ENCODE data around the gene SPPL2B. TPM values are rescaled to one million over a fixed set of nuclear protein-coding genes. Genes with fewer than 3 reads are reported as not detected.

Gene SPPL2B
- total RNA-seq, 4 donors from 2014 or later = 47.8 to 97.8 (median 67.3) TPM

GRCh38 chr19:2372076-2372612, 43.7 kb downstream of the SPPL2B start:
- TF ChIP-seq CTCF (IDR thresholded peaks at IDR 0.05) (no peak), POLR2A (IDR thresholded peaks at IDR 0.05) (no peak)
- no peaks in the 10 kb centered on the region for H3K27me3 ChIP-seq
- no peaks in the 10 kb centered on the region for H3K4me1 ChIP-seq
- intact Hi-C loops (cut with DNase I) = no loop called here
- no peak for DNase-seq
- no peaks in the 10 kb centered on the region for H3K9me3 ChIP-seq
- no peak overlapping the region for H3K27ac ChIP-seq
- 58 to 70% methylated on average over 11 of the region's 11 CpGs for WGBS, 2 donors
- H3K4me3 ChIP-seq (replicated peaks in 1 of 3) = no peak overlapping the region
- no peaks in the 10 kb centered on the region for H3K36me3 ChIP-seq

GRCh38 chr19:2374808-2375207, 46.3 kb downstream of the SPPL2B start:
- DNase-seq = no peak
- 88 to 90% methylated on average over 13 of the region's 13 CpGs for WGBS, 2 donors
- H3K36me3 ChIP-seq = no peaks in the 10 kb centered on the region
- no peaks in the 10 kb centered on the region for H3K9me3 ChIP-seq
- intact Hi-C loops (cut with DNase I) = no loop called here
- H3K27ac ChIP-seq = no peak overlapping the region
- no peak for TF ChIP-seq POLR2A (IDR thresholded peaks at IDR 0.05)
- no peak for TF ChIP-seq CTCF (IDR thresholded peaks at IDR 0.05)
- no peaks in the 10 kb centered on the region for H3K4me1 ChIP-seq
- no peak overlapping the region for H3K4me3 ChIP-seq (replicated peaks in 1 of 3)
- no peaks in the 10 kb centered on the region for H3K27me3 ChIP-seq

DNA sequence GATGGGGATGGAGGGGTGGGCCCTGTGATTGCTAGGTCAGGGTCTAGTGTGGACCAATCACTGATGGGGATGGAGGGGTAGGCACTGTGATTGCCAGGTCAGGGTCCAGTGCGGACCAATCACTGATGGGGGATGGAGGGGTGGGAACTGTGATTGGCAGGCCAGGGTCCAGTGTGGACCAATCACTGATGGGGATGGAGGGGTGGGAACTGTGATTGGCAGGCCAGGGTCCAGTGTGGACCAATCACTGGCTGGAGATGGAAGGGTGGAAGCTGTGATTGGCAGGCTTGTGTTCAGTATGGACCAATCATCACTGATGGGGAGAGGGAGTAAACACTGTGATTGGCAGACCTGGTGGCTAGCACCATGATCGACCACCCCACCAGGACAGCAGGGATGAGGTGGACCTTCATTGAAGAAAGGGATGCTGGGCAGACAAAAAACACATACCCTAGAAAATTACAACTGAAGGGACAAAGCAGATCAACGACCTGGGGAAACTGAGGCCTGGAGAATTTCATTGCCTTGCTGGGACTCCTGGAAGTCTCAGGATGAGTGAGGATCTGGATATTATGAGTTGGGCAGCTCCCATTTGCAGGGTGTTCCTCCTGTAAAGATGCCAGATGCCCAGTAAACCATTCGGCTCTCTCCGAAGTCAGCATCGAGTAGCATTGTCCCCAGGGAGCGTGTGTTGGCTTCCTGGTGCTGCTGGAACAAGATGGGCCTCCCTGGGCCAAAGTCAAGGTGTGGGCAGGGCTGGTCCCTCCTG, 47.1 kb downstream of the SPPL2B start:
- no peak for DNase-seq
- Histone ChIP-seq H3K27me3 (no peaks in the 10 kb centered on the region), H3K27ac (no peak overlapping the region), H3K4me1 (no peaks in the 10 kb centered on the region), H3K4me3 (replicated peaks in 1 of 3) (no peak overlapping the region), H3K36me3 (no peaks in the 10 kb centered on the region), H3K9me3 (no peaks in the 10 kb centered on the region)
- WGBS, 2 donors = 80% methylated on average over 7 of the region's 7 CpGs
- intact Hi-C loops (cut with DNase I) = no loop called here
- no peak for TF ChIP-seq CTCF (IDR thresholded peaks at IDR 0.05)
- no peak for TF ChIP-seq POLR2A (IDR thresholded peaks at IDR 0.05)

DNA sequence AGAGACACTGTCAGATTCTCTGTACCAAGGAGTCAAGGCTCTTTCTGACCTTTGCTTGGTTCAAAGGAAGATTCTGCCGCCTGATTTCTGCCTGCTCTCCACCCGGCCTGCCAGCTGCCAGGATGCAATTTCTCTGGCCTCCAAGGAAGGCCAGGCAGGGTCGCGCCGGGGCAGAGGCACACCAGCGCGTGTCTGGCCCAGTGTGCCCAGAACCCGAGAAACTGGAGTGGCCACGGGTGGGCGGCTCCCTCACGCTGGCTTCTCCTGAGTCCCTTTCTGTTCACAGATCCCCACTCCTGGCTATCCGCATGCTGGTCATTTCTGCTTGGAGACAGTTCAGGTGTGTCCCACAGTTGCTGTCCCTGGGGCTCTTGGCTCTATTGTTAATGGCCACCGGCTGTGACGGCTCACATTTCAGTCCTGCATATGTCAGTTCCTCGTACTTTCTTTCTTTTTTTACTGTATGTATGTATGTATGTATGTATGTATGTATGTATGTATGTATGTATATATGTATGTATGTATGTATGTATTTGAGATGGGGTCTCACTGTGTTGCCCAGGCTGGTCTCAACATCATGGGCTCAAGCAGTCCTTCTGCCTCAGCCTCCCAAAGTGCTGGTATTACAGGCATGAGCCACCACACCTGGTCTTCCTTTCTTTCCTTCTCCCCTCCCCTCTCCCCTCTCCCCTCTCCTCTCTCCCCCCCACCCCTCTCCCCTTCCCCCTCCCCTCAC, 48.5 kb downstream of the SPPL2B start:
- no peak for TF ChIP-seq CTCF (IDR thresholded peaks at IDR 0.05)
- TF ChIP-seq POLR2A (IDR thresholded peaks at IDR 0.05) = no peak
- H3K27ac ChIP-seq = no peak overlapping the region
- H3K36me3 ChIP-seq = no peaks in the 10 kb centered on the region
- intact Hi-C loops (cut with DNase I) = no loop called here
- H3K27me3 ChIP-seq = no peaks in the 10 kb centered on the region
- H3K9me3 ChIP-seq = no peaks in the 10 kb centered on the region
- H3K4me3 ChIP-seq (replicated peaks in 1 of 3) = no peak overlapping the region
- 66 to 73% methylated on average over 13 to 15 of the region's 15 CpGs for WGBS, 2 donors
- no peak for DNase-seq
- no peaks in the 10 kb centered on the region for H3K4me1 ChIP-seq

- Histone ChIP-seq H3K9me3 (no peaks in the 10 kb centered on the region), H3K27ac (no peak overlapping the region), H3K36me3 (no peaks in the 10 kb centered on the region), H3K4me1 (no peaks in the 10 kb centered on the region), H3K4me3 (replicated peaks in 1 of 3) (no peak overlapping the region), H3K27me3 (no peaks in the 10 kb centered on the region)
- no peak for TF ChIP-seq CTCF (IDR thresholded peaks at IDR 0.05)
- TF ChIP-seq POLR2A (IDR thresholded peaks at IDR 0.05) = no peak
- DNase-seq = no peak
- intact Hi-C loops (cut with DNase I) = loop anchor here (10.0 kb wide), 1 partner anchor 156 kb away; no protein-coding TSS in a partner anchor
- 90 to 98% methylated on average over 2 of the region's 2 CpGs for WGBS, 2 donors
Measured at GRCh38 chr19:2380567-2380966, 52.1 kb downstream of the SPPL2B start.
